Measurements from ENCODE around the gene LRRTM4. TPM values are rescaled to one million over a fixed set of nuclear protein-coding genes. Genes with fewer than 3 reads are reported as not detected.

The LRRTM4 gene
- total RNA-seq, 1 experiment from 2014 or later, result 9.4 TPM

DNA sequence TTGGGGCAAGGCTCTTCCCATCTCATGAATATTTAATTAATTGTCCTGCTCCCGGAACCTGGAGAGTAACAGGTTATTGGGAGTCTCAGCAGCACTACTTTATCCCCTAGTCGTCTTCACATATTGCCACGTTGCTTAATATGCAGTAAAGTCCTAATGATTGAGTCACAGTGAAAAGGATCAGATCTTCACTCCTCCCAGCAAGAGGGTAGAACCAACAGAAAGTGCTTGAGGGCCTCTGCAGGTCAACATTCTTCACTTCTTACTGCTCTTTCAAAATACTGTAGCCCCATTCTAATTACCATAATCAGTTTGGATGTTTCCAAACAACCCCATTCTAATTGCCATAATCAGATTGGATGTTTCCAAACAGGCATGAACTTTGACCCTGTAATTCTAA lies 801.0 kb downstream of the LRRTM4 start:
- no peaks in the 10 kb centered on the region for H3K36me3 Mint-ChIP-seq
- ATAC-seq (no peak), DNase-seq (ENCODE audit: low spot score) (no peak)
- CTCF ChIA-PET, result no interaction called here
- POLR2A ChIA-PET, result no interaction called here
- no peaks in the 10 kb centered on the region for H3K9me3 Mint-ChIP-seq
- no peaks in the 10 kb centered on the region for H3K27me3 Mint-ChIP-seq (ENCODE audit: low read depth)
- TF ChIP-seq, protein P1, sequence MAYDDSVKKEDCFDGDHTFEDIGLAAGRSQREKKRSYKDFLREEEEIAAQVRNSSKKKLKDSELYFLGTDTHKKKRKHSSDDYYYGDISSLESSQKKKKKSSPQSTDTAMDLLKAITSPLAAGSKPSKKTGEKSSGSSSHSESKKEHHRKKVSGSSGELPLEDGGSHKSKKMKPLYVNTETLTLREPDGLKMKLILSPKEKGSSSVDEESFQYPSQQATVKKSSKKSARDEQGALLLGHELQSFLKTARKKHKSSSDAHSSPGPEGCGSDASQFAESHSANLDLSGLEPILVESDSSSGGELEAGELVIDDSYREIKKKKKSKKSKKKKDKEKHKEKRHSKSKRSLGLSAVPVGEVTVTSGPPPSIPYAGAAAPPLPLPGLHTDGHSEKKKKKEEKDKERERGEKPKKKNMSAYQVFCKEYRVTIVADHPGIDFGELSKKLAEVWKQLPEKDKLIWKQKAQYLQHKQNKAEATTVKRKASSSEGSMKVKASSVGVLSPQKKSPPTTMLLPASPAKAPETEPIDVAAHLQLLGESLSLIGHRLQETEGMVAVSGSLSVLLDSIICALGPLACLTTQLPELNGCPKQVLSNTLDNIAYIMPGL (CRISPR knock-in tag; IDR thresholded peaks at IDR 0.05), result no peak
- TF ChIP-seq, protein P2, sequence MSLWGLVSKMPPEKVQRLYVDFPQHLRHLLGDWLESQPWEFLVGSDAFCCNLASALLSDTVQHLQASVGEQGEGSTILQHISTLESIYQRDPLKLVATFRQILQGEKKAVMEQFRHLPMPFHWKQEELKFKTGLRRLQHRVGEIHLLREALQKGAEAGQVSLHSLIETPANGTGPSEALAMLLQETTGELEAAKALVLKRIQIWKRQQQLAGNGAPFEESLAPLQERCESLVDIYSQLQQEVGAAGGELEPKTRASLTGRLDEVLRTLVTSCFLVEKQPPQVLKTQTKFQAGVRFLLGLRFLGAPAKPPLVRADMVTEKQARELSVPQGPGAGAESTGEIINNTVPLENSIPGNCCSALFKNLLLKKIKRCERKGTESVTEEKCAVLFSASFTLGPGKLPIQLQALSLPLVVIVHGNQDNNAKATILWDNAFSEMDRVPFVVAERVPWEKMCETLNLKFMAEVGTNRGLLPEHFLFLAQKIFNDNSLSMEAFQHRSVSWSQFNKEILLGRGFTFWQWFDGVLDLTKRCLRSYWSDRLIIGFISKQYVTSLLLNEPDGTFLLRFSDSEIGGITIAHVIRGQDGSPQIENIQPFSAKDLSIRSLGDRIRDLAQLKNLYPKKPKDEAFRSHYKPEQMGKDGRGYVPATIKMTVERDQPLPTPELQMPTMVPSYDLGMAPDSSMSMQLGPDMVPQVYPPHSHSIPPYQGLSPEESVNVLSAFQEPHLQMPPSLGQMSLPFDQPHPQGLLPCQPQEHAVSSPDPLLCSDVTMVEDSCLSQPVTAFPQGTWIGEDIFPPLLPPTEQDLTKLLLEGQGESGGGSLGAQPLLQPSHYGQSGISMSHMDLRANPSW (CRISPR knock-in tag; conservative IDR thresholded peaks at IDR 0.05; ENCODE audit: low read depth), result no peak
- TF ChIP-seq MXD4 (CRISPR knock-in tag; IDR thresholded peaks at IDR 0.05; ENCODE audit: borderline replicate concordance) (no peak), TCF7 (CRISPR knock-in tag; IDR thresholded peaks at IDR 0.05; ENCODE audit: low read depth) (no peak), ATF1 (CRISPR knock-in tag; IDR thresholded peaks at IDR 0.05) (no peak), ARID4B (CRISPR knock-in tag; IDR thresholded peaks at IDR 0.05; ENCODE audit: borderline replicate concordance) (no peak), ZNF121 (CRISPR knock-in tag; IDR thresholded peaks at IDR 0.05) (no peak), ELF4 (CRISPR knock-in tag; IDR thresholded peaks at IDR 0.05; ENCODE audit: low read depth) (no peak), SP1 (CRISPR knock-in tag; conservative IDR thresholded peaks at IDR 0.05) (no peak), ZNF263 (CRISPR knock-in tag; IDR thresholded peaks at IDR 0.05; ENCODE audit: low read depth) (no peak), ZNF423 (CRISPR knock-in tag; IDR thresholded peaks at IDR 0.05) (no peak)
- TF ChIP-seq, protein P3, sequence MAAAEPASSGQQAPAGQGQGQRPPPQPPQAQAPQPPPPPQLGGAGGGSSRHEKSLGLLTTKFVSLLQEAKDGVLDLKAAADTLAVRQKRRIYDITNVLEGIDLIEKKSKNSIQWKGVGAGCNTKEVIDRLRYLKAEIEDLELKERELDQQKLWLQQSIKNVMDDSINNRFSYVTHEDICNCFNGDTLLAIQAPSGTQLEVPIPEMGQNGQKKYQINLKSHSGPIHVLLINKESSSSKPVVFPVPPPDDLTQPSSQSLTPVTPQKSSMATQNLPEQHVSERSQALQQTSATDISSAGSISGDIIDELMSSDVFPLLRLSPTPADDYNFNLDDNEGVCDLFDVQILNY (CRISPR knock-in tag; IDR thresholded peaks at IDR 0.05), result no peak
- TF ChIP-seq, protein P4, sequence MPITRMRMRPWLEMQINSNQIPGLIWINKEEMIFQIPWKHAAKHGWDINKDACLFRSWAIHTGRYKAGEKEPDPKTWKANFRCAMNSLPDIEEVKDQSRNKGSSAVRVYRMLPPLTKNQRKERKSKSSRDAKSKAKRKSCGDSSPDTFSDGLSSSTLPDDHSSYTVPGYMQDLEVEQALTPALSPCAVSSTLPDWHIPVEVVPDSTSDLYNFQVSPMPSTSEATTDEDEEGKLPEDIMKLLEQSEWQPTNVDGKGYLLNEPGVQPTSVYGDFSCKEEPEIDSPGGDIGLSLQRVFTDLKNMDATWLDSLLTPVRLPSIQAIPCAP (CRISPR knock-in tag; IDR thresholded peaks at IDR 0.05), result no peak
- H3K27ac Mint-ChIP-seq, result no peak overlapping the region
- H3K4me1 Mint-ChIP-seq, result no peaks in the 10 kb centered on the region
- H3K4me3 Mint-ChIP-seq, result no peak overlapping the region

DNA sequence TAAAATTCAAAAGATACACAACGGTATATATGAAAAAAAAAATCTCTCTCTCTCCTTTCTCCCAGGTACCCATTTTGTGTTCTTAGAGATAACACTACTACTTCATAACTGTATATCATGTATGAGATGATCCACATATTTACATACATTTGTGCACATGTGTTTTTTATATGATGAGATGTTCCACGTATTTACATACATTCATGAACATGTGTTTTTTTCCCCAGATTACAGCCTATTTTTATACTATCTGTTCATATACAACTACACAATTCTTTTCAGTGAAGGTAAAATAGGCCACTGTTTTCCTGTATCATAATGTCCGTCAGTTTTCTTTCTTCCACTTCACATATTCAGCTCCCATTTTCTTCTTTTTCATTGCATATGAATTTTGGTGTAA lies 808.9 kb downstream of the LRRTM4 start:
- Mint-ChIP-seq H3K27ac (no peak overlapping the region), H3K9me3 (peaks cover 6% of the 10 kb centered on the region), H3K4me1 (peaks cover 7% of the 10 kb centered on the region), H3K36me3 (peaks cover 3% of the 10 kb centered on the region), H3K27me3 (ENCODE audit: low read depth) (no peaks in the 10 kb centered on the region), H3K4me3 (no peak overlapping the region)
- DNase-seq (ENCODE audit: low spot score) (no peak), ATAC-seq (no peak)
- CTCF ChIA-PET, result no interaction called here
- POLR2A ChIA-PET, result no interaction called here
- TF ChIP-seq JAZF1 (CRISPR knock-in tag; IDR thresholded peaks at IDR 0.05) (no peak), NFATC4 (CRISPR knock-in tag; IDR thresholded peaks at IDR 0.05) (no peak), ZNF281 (CRISPR knock-in tag; IDR thresholded peaks at IDR 0.05) (no peak)
- TF ChIP-seq, protein P5, sequence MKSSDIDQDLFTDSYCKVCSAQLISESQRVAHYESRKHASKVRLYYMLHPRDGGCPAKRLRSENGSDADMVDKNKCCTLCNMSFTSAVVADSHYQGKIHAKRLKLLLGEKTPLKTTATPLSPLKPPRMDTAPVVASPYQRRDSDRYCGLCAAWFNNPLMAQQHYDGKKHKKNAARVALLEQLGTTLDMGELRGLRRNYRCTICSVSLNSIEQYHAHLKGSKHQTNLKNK (CRISPR knock-in tag; IDR thresholded peaks at IDR 0.05), result no peak
- TF ChIP-seq, protein P1 (CRISPR knock-in tag; IDR thresholded peaks at IDR 0.05), result no peak
- TF ChIP-seq, protein P6, sequence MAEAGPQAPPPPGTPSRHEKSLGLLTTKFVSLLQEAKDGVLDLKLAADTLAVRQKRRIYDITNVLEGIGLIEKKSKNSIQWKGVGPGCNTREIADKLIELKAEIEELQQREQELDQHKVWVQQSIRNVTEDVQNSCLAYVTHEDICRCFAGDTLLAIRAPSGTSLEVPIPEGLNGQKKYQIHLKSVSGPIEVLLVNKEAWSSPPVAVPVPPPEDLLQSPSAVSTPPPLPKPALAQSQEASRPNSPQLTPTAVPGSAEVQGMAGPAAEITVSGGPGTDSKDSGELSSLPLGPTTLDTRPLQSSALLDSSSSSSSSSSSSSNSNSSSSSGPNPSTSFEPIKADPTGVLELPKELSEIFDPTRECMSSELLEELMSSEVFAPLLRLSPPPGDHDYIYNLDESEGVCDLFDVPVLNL (CRISPR knock-in tag; IDR thresholded peaks at IDR 0.05; ENCODE audit: borderline replicate concordance, low read depth), result no peak

Measured in WTC11 (cell line).